Sciatic nerve (tissue), 2 donors: ENCODE results near the gene MTFMT. TPM values are rescaled to one million over a fixed set of nuclear protein-coding genes. Genes with fewer than 3 reads are reported as not detected.
A peak's percentile ranks its signal among the peaks of the same experiment; 100 is the strongest.

Source experiments
- ATAC-seq: fragments of 200-7000 bp; cut with Tn5 transposase; one replicate; pipeline ENCODE4 v1.9.1; 2020; ENCODE audit warnings: mild to moderate bottlenecking, moderate library complexity
- DNase-seq: peaks from one replicate; pipeline ENCODE4 v3.0.0-alpha.2; 2020; ENCODE audit warnings: low spot score
- intact Hi-C: fragments of 100-400 bp; cut with DNase I; formaldehyde crosslinking; loops from one replicate; pipeline ENCODE4 v1.14.2; 2022
- total RNA-seq: library from RNA; stranded (reverse); fragmentation: NEBNext Ultra II Directional; extraction: Animal tissue kit (Norgen Biotek cat#: 25700); gene quantifications from one replicate; pipeline ENCODE4 v1.2.1, GENCODE V29; 2021
- donor health status: DM: no; HTN: no; CAD: no.
- donor health status: DM: no; HTN: no; CAD: no.

The MTFMT gene
- total RNA-seq, 1 donor from 2014 or later, result 15.1 TPM

GRCh38 chr15:65062726-65063125 lies 33.3 kb upstream of the MTFMT start:
- intact Hi-C loops, result no loop called here
- no peak for DNase-seq
- ATAC-seq, result no peak

GRCh38 chr15:65062061-65062460 lies 32.6 kb upstream of the MTFMT start:
- DNase-seq (no peak), ATAC-seq (no peak)
- intact Hi-C loops, result no loop called here

- intact Hi-C loops, result no loop called here
These were observed 31.4 kb upstream of the MTFMT start for GRCh38 chr15:65060641-65061397.

GRCh38 chr15:65059931-65060596 lies 30.6 kb upstream of the MTFMT start:
- no peak for DNase-seq
- intact Hi-C loops, result no loop called here
- no peak for ATAC-seq

More at GRCh38 chr15:65060641-65061397, 31.4 kb upstream of the MTFMT start:
- ATAC-seq (peak; percentile 3), DNase-seq (no peak)

DNA sequence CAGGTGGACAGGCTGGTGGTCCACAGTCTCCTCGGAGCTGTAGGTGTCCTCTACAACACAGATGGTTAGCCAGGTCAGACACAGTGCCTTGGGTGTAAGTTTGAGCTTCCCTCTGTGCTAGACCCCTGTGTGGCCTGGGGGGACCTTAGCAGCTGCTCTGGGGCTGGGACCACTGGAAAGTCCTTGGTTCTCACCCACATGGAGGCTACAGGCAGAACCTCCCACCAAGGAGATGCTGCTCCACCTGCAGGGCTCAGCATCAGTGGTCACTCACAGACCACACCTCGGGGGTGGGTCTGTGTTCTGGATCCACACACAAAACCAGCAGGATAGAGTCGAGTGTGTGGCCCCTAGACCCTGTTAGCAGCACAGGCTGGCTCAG lies 29.9 kb upstream of the MTFMT start:
- ATAC-seq (no peak), DNase-seq (no peak)
- intact Hi-C loops, result no loop called here

GRCh38 chr15:65058394-65059368 lies 29.2 kb upstream of the MTFMT start:
- intact Hi-C loops, result no loop called here
- DNase-seq, result no peak
- ATAC-seq, result no peak

- intact Hi-C loops, result no loop called here
These were observed 28.1 kb upstream of the MTFMT start for GRCh38 chr15:65057549-65057940.

DNA sequence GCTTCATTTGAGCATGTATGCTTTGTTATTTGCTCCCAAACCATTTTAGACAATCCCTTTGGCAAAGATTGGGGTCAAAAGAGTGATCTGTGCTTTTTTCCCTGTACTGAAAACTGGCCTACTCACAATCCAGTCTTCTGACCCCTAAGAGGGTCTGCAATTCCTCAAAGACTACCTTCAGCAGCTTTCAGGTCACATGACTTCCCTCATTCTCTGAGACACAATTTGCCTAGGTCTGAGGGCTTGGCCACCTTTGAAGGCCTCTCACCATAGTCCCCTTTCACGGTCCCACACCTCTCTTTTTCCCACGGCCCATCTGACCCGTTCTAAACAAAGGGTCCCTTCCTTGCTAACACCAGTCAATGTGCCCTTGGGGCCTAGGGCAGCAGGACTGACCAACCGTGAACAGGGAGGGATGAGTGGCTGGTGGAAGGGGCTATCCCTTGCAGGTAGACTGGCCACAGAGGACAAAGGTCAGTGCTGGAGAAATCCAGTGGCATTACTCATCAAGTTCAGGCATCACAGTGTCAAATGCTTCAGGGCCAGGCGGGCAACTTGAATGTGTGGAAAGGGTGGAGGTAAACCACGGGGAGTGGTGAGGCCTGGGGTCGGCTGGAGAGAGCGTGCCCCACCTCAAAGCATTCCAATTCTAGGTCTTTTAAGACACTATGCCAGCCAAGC lies 27.6 kb upstream of the MTFMT start:
- intact Hi-C loops, result no loop called here
- ATAC-seq (no peak), DNase-seq (no peak)

More at GRCh38 chr15:65057549-65057940, 28.1 kb upstream of the MTFMT start:
- no peak for DNase-seq
- ATAC-seq, result peak; percentile 68

- DNase-seq, result no peak
- no peak for ATAC-seq
- intact Hi-C loops, result no loop called here
These were observed 26.7 kb upstream of the MTFMT start for GRCh38 chr15:65056106-65056505.

DNA sequence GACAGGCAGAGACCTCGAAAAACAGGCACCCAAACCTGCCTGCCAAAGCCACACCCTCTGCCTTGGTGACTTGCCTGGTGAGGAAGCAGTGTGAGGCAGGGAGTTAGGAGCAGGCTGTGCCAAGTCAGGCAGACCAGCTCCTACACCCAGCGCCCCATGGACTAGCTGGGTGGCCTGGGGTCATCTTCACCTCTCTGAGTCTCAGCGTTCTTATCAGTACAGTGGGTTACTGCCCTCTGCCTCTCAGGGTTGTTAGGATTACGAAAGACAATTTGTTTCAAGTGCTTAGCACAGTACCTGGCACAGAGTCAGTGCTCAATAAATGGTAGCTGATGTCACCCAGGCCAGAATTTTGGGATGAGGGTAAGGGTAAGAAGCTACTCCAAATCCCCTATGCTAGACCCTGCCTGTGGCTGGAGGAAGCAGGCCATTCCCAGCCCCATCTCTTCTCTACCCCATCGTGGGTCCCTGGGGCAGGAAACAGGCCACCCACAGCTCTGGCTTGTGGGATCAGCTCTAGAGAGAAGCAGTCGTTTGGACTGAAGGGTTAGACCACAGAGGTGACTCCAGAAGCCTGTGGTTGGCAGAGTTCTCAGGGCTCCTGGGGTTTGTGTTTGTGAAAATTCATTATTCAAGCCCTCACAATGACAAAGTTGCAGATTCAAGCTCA lies 25.9 kb upstream of the MTFMT start:
- peak; percentile 71 for ATAC-seq
- no peak for DNase-seq

GRCh38 chr15:65054333-65055200 lies 25.1 kb upstream of the MTFMT start:
- DNase-seq, result peak; percentile 89
- intact Hi-C loops, result no loop called here
- peak; percentile 77 for ATAC-seq

More for the DNA sequence above, 25.9 kb upstream of the MTFMT start:
- intact Hi-C loops, result no loop called here

DNA sequence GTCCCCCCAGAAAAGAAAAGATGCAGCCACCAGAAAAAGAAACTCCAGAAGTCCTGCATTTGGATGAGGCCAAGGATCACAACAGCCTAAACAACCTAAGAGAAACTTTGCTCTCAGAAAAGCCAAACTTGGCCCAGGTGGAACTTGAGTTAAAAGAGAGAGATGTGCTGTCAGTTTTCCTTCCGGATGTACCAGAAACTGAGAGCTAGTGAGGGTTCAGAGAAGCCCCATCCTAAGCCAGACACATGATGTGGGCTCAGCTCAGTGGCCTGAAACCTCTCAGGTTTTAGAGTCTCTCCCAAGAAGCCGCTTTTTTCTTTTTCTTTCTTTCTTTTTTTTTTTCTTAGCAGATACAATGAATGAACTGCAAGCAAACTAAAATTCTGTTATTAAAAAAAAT lies 23.5 kb upstream of the MTFMT start:
- DNase-seq, result no peak
- no peak for ATAC-seq
- intact Hi-C loops, result no loop called here

DNA sequence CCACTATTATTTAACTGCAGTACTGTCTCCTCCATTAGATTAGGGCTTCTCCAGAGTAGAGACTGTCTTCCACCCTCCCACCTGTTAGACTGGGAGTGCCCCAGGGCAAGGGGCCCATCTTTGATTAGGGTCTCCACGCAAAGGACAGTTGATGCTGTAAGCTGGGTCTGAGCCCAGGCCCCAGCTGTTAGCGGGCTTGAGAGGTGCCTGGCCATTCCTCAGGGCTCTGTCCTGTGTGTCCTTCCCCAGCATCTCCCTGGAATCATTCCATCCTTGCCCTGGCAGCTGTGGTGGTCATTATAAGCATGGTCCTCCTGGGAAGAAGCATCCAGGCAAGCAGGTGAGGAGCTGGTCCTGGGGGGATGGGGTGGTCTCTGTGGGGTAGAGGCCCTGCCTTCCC lies 21.8 kb upstream of the MTFMT start:
- DNase-seq, result no peak
- intact Hi-C loops, result no loop called here

GRCh38 chr15:65050270-65050669 lies 20.8 kb upstream of the MTFMT start:
- ATAC-seq, result no peak
- intact Hi-C loops, result no loop called here
- no peak for DNase-seq

More for the DNA sequence above, 21.8 kb upstream of the MTFMT start:
- ATAC-seq, result no peak

- intact Hi-C loops, result loop anchor here (5.0 kb wide), 1 partner anchor 1673 kb away; no protein-coding TSS in a partner anchor
- ATAC-seq, result peak; percentile 94
- DNase-seq, result peak; percentile 95
These were observed 20.0 kb upstream of the MTFMT start for GRCh38 chr15:65049418-65049840.

DNA sequence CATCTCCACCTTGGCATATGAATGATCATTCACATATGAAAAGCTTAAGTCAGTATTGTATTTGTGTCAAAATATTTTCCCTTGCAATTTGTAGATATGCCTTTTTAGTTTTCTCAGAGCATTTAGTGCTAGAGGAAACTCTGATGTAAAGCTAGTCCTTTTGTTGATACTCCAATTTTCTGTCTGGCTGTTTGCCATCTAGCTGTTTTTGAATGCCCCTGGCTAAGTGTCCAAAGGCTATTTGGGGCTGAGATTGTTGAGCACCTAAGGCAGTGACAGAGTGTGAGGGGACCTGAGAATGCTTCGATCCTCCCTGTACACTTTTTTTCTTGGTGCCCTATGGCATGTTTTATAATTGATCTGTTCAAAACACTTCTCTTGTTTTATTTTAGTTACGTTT lies 18.8 kb upstream of the MTFMT start:
- ATAC-seq (no peak), DNase-seq (no peak)
- intact Hi-C loops, result loop anchor here (5.0 kb wide), 1 partner anchor 1674 kb away; no protein-coding TSS in a partner anchor
